Kidney (tissue), 14 donors: ENCODE measurements around the gene NEK1. TPM values are rescaled to one million over a fixed set of nuclear protein-coding genes. Genes with fewer than 3 reads are reported as not detected.

Experiments
- DNase-seq, 5 donors: peaks; one replicate each; pipeline ENCODE4 v3.0.0-alpha.2; 2013 to 2020
- FAIRE-seq: peaks from 2 replicates; lab custom pipeline; 2012; peaks lifted over from hg19 to GRCh38; lab: Jason Lieb, UNC
- H3K27ac ChIP-seq, 2 donors: one replicate each; pipeline ENCODE4 v1.7.0; 2013; ENCODE audit warnings: low read depth in 2 of 2, low read length in 2 of 2, inconsistent platforms in 1 of 2
- H3K27me3 ChIP-seq: one replicate; pipeline ENCODE4 v1.7.1; 2013; ENCODE audit warnings: low read length, inconsistent platforms; ENCODE audit not compliant: control insufficient read depth, insufficient read depth
- H3K36me3 ChIP-seq, 3 donors: one replicate each; pipeline versions ENCODE4 v1.7.0 to v1.7.1; 2013; ENCODE audit warnings: low read length in 3 of 3, control low read depth in 1 of 3, inconsistent platforms in 1 of 3; ENCODE audit not compliant: insufficient read depth in 3 of 3, control insufficient read depth in 2 of 3
- H3K4me1 ChIP-seq, 3 donors: one replicate each; pipeline versions ENCODE4 v1.7.0 to v1.7.1; 2013; ENCODE audit warnings: low read length in 3 of 3, inconsistent platforms in 1 of 3, low read depth in 1 of 3; ENCODE audit not compliant: control insufficient read depth in 2 of 3, insufficient read depth in 2 of 3
- H3K4me3 ChIP-seq, 3 donors: one replicate each; pipeline versions ENCODE4 v1.7.0 to v1.8.1; 2013; ENCODE audit warnings: low read length in 3 of 3, control low read depth in 1 of 3, inconsistent platforms in 1 of 3
- H3K9ac ChIP-seq, 3 donors: one replicate each; pipeline versions ENCODE4 v1.7.0 to v1.7.1; 2013; ENCODE audit warnings: low read length in 3 of 3, control low read depth in 1 of 3, inconsistent platforms in 1 of 3
- H3K9me3 ChIP-seq, 3 donors: one replicate each; pipeline versions ENCODE4 v1.7.0 to v1.7.1; 2013; ENCODE audit warnings: low read length in 3 of 3, control low read depth in 1 of 3, inconsistent platforms in 1 of 3; ENCODE audit not compliant: control insufficient read depth in 2 of 3, insufficient read depth in 1 of 3
- CTCF ChIP-seq: IDR thresholded peaks from 3 replicates; pipeline ENCODE4 v1.5.1; 2012; ENCODE audit warnings: mild to moderate bottlenecking, moderate library complexity, borderline replicate concordance; ENCODE audit not compliant: insufficient read depth; ENCODE audit errors: extremely low read depth
- intact Hi-C: fragments of 100-400 bp; cut with DNase I; formaldehyde crosslinking; loops from one replicate; pipeline ENCODE4 v1.11.1; 2022
- polyA plus RNA-seq: library from polyadenylated mRNA; stranded (reverse); fragments of 350-450 nt; fragmentation: Illumina TruSeq; extraction: RNeasy Lipid Tissue Mini Kit (QIAGEN cat#74804); gene quantifications from one replicate; pipeline ENCODE4 v1.2.3, GENCODE V29; 2014; ENCODE audit warnings: low read depth, low replicate concordance; ENCODE audit not compliant: insufficient read depth
- total RNA-seq: library from RNA; stranded (reverse); fragmentation: NEBNext Ultra II Directional; extraction: Animal tissue kit (Norgen Biotek cat#: 25700); gene quantifications from one replicate; pipeline ENCODE4 v1.2.1, GENCODE V29; 2021
- donor health status: control.
- donor health status: control.
- donor health status: control.
- donor health status: control.
- donor health status: control.
- donor health status: DM: yes; HTN: yes; CAD: no.
- donor health status: Normal renal cell carcinoma (clear cell type).

The NEK1 gene
- total and polyA plus RNA-seq, 2 donors from 2014 or later = 5.6 to 15.3 TPM

GRCh38 chr4:169407217-169407845 lies 205.1 kb downstream of the NEK1 start:
- DNase-seq = no peak
- Histone ChIP-seq H3K9ac (no peak overlapping the region), H3K4me3 (no peak overlapping the region), H3K9me3 (no peaks in the 10 kb centered on the region), H3K4me1 (no peaks in the 10 kb centered on the region), H3K27me3 (no peaks in the 10 kb centered on the region), H3K27ac (no peak overlapping the region), H3K36me3 (no peaks in the 10 kb centered on the region)
- intact Hi-C loops = no loop called here
- FAIRE-seq = no peak
- TF ChIP-seq CTCF = no peak

GRCh38 chr4:169404960-169405359 lies 207.4 kb downstream of the NEK1 start:
- DNase-seq (no peak), FAIRE-seq (no peak)
- Histone ChIP-seq H3K27ac (no peak overlapping the region), H3K27me3 (no peaks in the 10 kb centered on the region), H3K9ac (no peak overlapping the region), H3K9me3 (no peaks in the 10 kb centered on the region), H3K36me3 (no peaks in the 10 kb centered on the region), H3K4me1 (no peaks in the 10 kb centered on the region), H3K4me3 (no peak overlapping the region)
- intact Hi-C loops = no loop called here
- no peak for TF ChIP-seq CTCF

GRCh38 chr4:169400832-169401231 lies 211.6 kb downstream of the NEK1 start:
- no peaks in the 10 kb centered on the region for H3K9me3 ChIP-seq
- no peak overlapping the region for H3K9ac ChIP-seq
- intact Hi-C loops = no loop called here
- no peak for DNase-seq
- no peak overlapping the region for H3K4me3 ChIP-seq
- no peaks in the 10 kb centered on the region for H3K36me3 ChIP-seq
- H3K27ac ChIP-seq = no peak overlapping the region
- H3K27me3 ChIP-seq = no peaks in the 10 kb centered on the region
- no peaks in the 10 kb centered on the region for H3K4me1 ChIP-seq
- FAIRE-seq = no peak
- TF ChIP-seq CTCF = no peak
